Endothelial cell of umbilical vein (primary cell): ENCODE results near the gene SAT2. TPM values are rescaled to one million over a fixed set of nuclear protein-coding genes. Genes with fewer than 3 reads are reported as not detected.

Experiments
- BruUV-seq: library from RNA; stranded (reverse); fragments of 400-500 nt; replicated peaks from 2 replicates; lab custom pipeline; 2021; lab: Mats Ljungman, UMichigan
- CTCF ChIA-PET: fragments of 300-600, 350-600 bp; sonication (Branson Sonifier 250); formaldehyde crosslinking; loops from one replicate; lab custom pipeline; 2021; ENCODE audit warnings: antibody characterized with exemption, inconsistent platforms; lab: Charles Lee
- POLR2A ChIA-PET: fragments of 300-600, 350-600 bp; sonication (Branson Sonifier 250); formaldehyde crosslinking; loops from one replicate; lab custom pipeline; 2021; ENCODE audit warnings: antibody characterized with exemption, inconsistent platforms; lab: Charles Lee
- DNase-seq: peaks from one replicate; pipeline ENCODE4 v3.0.0-alpha.2; 2011; ENCODE audit warnings: low read depth, low spot score
- FAIRE-seq: peaks from 2 replicates; lab custom pipeline; 2011; peaks lifted over from hg19 to GRCh38; lab: Jason Lieb, UNC
- H2AFZ ChIP-seq: 2 replicates; pipeline ENCODE4 v1.6.0; 2012; ENCODE audit warnings: low read depth, low read length, control low read depth, inconsistent platforms
- H3K27ac ChIP-seq: 2 replicates; pipeline ENCODE4 v1.5.1; 2011; ENCODE audit warnings: low read depth, mild to moderate bottlenecking, control low read depth, low read length, moderate library complexity; ENCODE audit not compliant: insufficient read depth
- H3K27me3 ChIP-seq, 2 experiments: 2 replicates each; pipeline versions ENCODE4 v1.6.0 to v1.6.1; 2011; ENCODE audit warnings: low read length in 2 of 2, mixed read lengths in 1 of 2; ENCODE audit not compliant: control insufficient read depth in 2 of 2, insufficient read depth in 2 of 2
- H3K36me3 ChIP-seq, 2 experiments: 2 replicates in 1 of 2; 3 replicates in 1 of 2; pipeline ENCODE4 v1.5.1; 2011; ENCODE audit warnings: low read length in 2 of 2, mild to moderate bottlenecking in 1 of 2, moderate library complexity in 1 of 2; ENCODE audit not compliant: control insufficient read depth in 2 of 2, insufficient read depth in 2 of 2; ENCODE audit errors: extremely low read depth in 1 of 2
- H3K4me1 ChIP-seq: 3 replicates; pipeline ENCODE4 v1.5.1; 2011; ENCODE audit warnings: mild to moderate bottlenecking, low read length; ENCODE audit not compliant: control insufficient read depth, insufficient read depth; ENCODE audit errors: extremely low read depth
- H3K4me2 ChIP-seq: 2 replicates; pipeline ENCODE4 v1.6.1; 2011; ENCODE audit warnings: low read length, control low read depth, mixed read lengths; ENCODE audit not compliant: insufficient read depth
- H3K4me3 ChIP-seq, 3 experiments: fragments of 200-600 bp in 1 of 3; sonication (generic), shearing (Covaris generic) in 1 of 3; replicated peaks in 1 of 3; 2 replicates each; pipeline ENCODE4 v1.5.1; 2011 to 2016; ENCODE audit warnings: control low read depth in 3 of 3, low read length in 3 of 3, mild to moderate bottlenecking in 2 of 3, inconsistent platforms in 1 of 3, low read depth in 1 of 3, moderate library complexity in 1 of 3; ENCODE audit not compliant: insufficient read depth in 1 of 3
- H3K79me2 ChIP-seq: 2 replicates; pipeline ENCODE4 v1.6.0; 2012; ENCODE audit warnings: low read length, inconsistent platforms; ENCODE audit not compliant: control insufficient read depth, insufficient read depth
- H3K9ac ChIP-seq: replicated peaks from 2 replicates; pipeline ENCODE3; 2011; ENCODE audit warnings: low read length, control low read depth; ENCODE audit not compliant: insufficient read depth; ENCODE audit errors: extremely low read depth
- H3K9me1 ChIP-seq: replicated peaks from 3 replicates; pipeline ENCODE4 v1.6.0; 2011; ENCODE audit warnings: mild to moderate bottlenecking, low read length; ENCODE audit not compliant: control insufficient read depth, insufficient read depth; ENCODE audit errors: extremely low read depth
- H3K9me3 ChIP-seq: replicated peaks from 2 replicates; pipeline ENCODE4 v1.5.1; 2012; ENCODE audit warnings: low read length, inconsistent platforms; ENCODE audit not compliant: control insufficient read depth, insufficient read depth
- H4K20me1 ChIP-seq: replicated peaks from 2 replicates; pipeline ENCODE3; 2011; ENCODE audit warnings: mild to moderate bottlenecking, low read length; ENCODE audit not compliant: control insufficient read depth, insufficient read depth; ENCODE audit errors: extremely low read depth
- EZH2 ChIP-seq: IDR thresholded peaks from 2 replicates; pipeline ENCODE4 v1.6.1; 2012; ENCODE audit warnings: borderline replicate concordance, low read depth, mild to moderate bottlenecking, moderate library complexity, low read length, inconsistent platforms; ENCODE audit not compliant: severe bottlenecking
- FOS ChIP-seq: IDR thresholded peaks from 2 replicates; pipeline ENCODE4 v1.6.1; 2011; ENCODE audit warnings: mild to moderate bottlenecking, low read length, moderate library complexity, borderline replicate concordance; ENCODE audit not compliant: insufficient read depth
- GATA2 ChIP-seq: IDR thresholded peaks from 2 replicates; pipeline ENCODE4 v1.7.0; 2011; ENCODE audit warnings: low read depth, mild to moderate bottlenecking, moderate library complexity, mixed read lengths, low read length; ENCODE audit not compliant: insufficient read length, insufficient read depth
- JUN ChIP-seq: IDR thresholded peaks from 2 replicates; pipeline ENCODE4 v1.6.1; 2011; ENCODE audit warnings: borderline replicate concordance, low read depth; ENCODE audit not compliant: insufficient read length, insufficient read depth
- MYC ChIP-seq: IDR thresholded peaks from one replicate; pipeline ENCODE4 v1.6.1; 2011; ENCODE audit warnings: mild to moderate bottlenecking, low read depth, low read length
- POLR2A ChIP-seq: IDR thresholded peaks from 2 replicates; pipeline ENCODE4 v1.6.1; 2012; ENCODE audit warnings: low read depth, mild to moderate bottlenecking, control low read depth, low read length
- POLR2AphosphoS5 ChIP-seq: IDR thresholded peaks from 2 replicates; pipeline ENCODE4 v1.6.1; 2012; ENCODE audit warnings: low read depth, mild to moderate bottlenecking, control low read depth, low read length, moderate library complexity; ENCODE audit not compliant: insufficient read depth
- dilution Hi-C: fragments of 300-500 bp; cut with MboI; formaldehyde crosslinking; loops from one replicate; pipeline ENCODE4 v1.15.0; 2019; ENCODE audit warnings: low sequenced_read_pairs; ENCODE audit not compliant: extremely low pct_ligation_motif_present
- intact Hi-C: fragments of 100-400 bp; cut with micrococcal nuclease; formaldehyde crosslinking; loops from one replicate; pipeline ENCODE4 v1.10.0; 2022
- polyA plus RNA-seq, 4 experiments: library from polyadenylated mRNA; depleted of rRNA in 3 of 4; stranded (reverse) in 3 of 4; unstranded in 1 of 4; fragments of >200 nt; gene quantifications; 2 replicates each; pipeline versions ENCODE4 v1.2.1 to v1.2.3, GENCODE V29; 2011 to 2012; ENCODE audit warnings: missing spikeins in 1 of 4
- total RNA-seq: library from RNA; stranded (reverse); gene quantifications from 2 replicates; pipeline ENCODE4 v1.2.3, GENCODE V29; 2021
- TF ChIP-seq, protein P1 (sequence below): IDR thresholded peaks from 2 replicates; pipeline ENCODE4 v1.6.1; 2011; ENCODE audit not compliant: insufficient read depth, insufficient read length
- TF ChIP-seq, protein P2 (sequence below), 2 donors: IDR thresholded peaks; 1 replicate in 1 of 2; 2 replicates in 1 of 2; pipeline ENCODE4 v1.5.1; 2011; ENCODE audit warnings: low read length in 2 of 2, mild to moderate bottlenecking in 2 of 2, moderate library complexity in 2 of 2, control low read depth in 1 of 2, inconsistent platforms in 1 of 2, low read depth in 1 of 2; ENCODE audit not compliant: insufficient read depth in 1 of 2; ENCODE audit errors: extremely low read depth in 1 of 2

The SAT2 gene
- total and polyA plus RNA-seq, 2 donors (not counting 3 experiments of a cell fraction or from before 2014, with no cell fraction given), result 38.0 to 51.8 TPM

DNA sequence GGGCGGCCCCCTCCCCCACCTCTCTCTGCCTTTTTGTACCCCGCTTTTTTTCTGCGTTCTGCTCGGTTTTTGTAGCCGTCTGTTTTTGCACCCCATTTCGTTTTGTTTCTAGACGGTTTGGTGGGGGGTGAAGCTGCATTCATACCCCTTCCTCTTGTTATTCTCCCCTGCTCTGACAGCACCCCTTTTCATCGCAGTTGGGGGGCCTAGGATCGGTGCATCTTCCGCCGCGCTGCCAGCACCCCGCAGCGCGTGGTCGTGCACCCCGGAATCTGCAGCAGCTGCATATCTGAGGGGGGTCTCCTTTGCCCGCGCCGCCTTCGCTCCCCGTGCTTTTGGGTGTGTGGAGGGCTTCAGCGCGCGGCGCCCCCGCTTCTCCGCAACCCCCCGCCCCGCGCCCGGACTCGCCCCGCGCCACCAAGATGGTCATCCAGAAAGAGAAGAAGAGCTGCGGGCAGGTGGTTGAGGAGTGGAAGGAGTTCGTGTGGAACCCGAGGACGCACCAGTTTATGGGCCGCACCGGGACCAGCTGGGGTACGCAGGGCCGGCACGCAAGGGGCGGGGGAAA, 23.6 kb upstream of the SAT2 start:
- Histone ChIP-seq H3K4me2 (peak overlapping the region; percentile 25), H3K9ac (no peak overlapping the region), H3K27me3 (peaks cover 31 to 45% of the 10 kb centered on the region in 2 experiments), H3K9me1 (no peaks in the 10 kb centered on the region), H3K4me3 (peak overlapping the region in 1 of 3 experiments; percentile 19), H3K4me1 (no peaks in the 10 kb centered on the region), H3K36me3 (no peaks in the 10 kb centered on the region), H3K79me2 (no peaks in the 10 kb centered on the region), H2AFZ (no peak overlapping the region), H4K20me1 (no peaks in the 10 kb centered on the region), H3K9me3 (no peaks in the 10 kb centered on the region), H3K27ac (no peak overlapping the region)
- no TSS peak for BruUV-seq
- POLR2A ChIA-PET, result interaction anchor here (1.3 kb wide), 1 partner anchor 36 kb away, joined by 5 read pairs; the partner anchor contains the start of genes TP53 and WRAP53
- FAIRE-seq (no peak), DNase-seq (no peak)
- CTCF ChIA-PET, result interaction anchor here (1.3 to 1.9 kb wide), 5 partner anchors 9 to 36 kb away, joined by 4 to 6 read pairs (median 4); partner anchors contain the start of genes SHBG and TP53
- intact Hi-C loops, result no loop called here
- TF ChIP-seq, protein P1, sequence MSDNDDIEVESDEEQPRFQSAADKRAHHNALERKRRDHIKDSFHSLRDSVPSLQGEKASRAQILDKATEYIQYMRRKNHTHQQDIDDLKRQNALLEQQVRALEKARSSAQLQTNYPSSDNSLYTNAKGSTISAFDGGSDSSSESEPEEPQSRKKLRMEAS, result no peak
- TF ChIP-seq POLR2A (no peak), MYC (no peak), GATA2 (no peak), FOS (no peak), POLR2AphosphoS5 (no peak), EZH2 (no peak), JUN (no peak)
- TF ChIP-seq, protein P2, sequence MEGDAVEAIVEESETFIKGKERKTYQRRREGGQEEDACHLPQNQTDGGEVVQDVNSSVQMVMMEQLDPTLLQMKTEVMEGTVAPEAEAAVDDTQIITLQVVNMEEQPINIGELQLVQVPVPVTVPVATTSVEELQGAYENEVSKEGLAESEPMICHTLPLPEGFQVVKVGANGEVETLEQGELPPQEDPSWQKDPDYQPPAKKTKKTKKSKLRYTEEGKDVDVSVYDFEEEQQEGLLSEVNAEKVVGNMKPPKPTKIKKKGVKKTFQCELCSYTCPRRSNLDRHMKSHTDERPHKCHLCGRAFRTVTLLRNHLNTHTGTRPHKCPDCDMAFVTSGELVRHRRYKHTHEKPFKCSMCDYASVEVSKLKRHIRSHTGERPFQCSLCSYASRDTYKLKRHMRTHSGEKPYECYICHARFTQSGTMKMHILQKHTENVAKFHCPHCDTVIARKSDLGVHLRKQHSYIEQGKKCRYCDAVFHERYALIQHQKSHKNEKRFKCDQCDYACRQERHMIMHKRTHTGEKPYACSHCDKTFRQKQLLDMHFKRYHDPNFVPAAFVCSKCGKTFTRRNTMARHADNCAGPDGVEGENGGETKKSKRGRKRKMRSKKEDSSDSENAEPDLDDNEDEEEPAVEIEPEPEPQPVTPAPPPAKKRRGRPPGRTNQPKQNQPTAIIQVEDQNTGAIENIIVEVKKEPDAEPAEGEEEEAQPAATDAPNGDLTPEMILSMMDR (IDR thresholded peaks at IDR 0.05; ENCODE audit: extremely low read depth in 1 of 2, insufficient read depth in 1 of 2, low read depth in 1 of 2, low read length in 2 of 2), result no peak
- dilution Hi-C loops, result no loop called here
